HEK293 (cell line): Measurements from ENCODE around the gene WDR4.

ENCODE experiments used
- BCL11A ChIP-seq: fragments of 450-650 bp; formaldehyde crosslinking; IDR thresholded peaks from 2 replicates; pipeline ENCODE4 v1.5.1; 2016; ENCODE audit warnings: low read depth, missing biosample characterization, missing genetic modification characterization
- CTCF ChIP-seq: fragments of 450-650 bp; formaldehyde crosslinking; IDR thresholded peaks from 2 replicates; pipeline ENCODE4 v1.5.1; 2016; ENCODE audit warnings: missing biosample characterization, missing genetic modification characterization
- EGR2 ChIP-seq: fragments of 450-650 bp; formaldehyde crosslinking; IDR thresholded peaks from 2 replicates; pipeline ENCODE4 v1.5.1; 2016; ENCODE audit warnings: low read depth, missing biosample characterization, missing genetic modification characterization
- MZF1 ChIP-seq: fragments of 450-650 bp; formaldehyde crosslinking; IDR thresholded peaks from 2 replicates; pipeline ENCODE4 v1.5.1; 2017; ENCODE audit warnings: missing biosample characterization, missing genetic modification characterization, borderline replicate concordance
- PRDM2 ChIP-seq: fragments of 450-650 bp; formaldehyde crosslinking; IDR thresholded peaks from 2 replicates; pipeline ENCODE4 v1.5.1; 2016; ENCODE audit warnings: missing biosample characterization, missing genetic modification characterization, borderline replicate concordance
- TRIM28 ChIP-seq: IDR thresholded peaks from 2 replicates; pipeline ENCODE4 v1.6.1; 2011; ENCODE audit warnings: low read length, control low read depth, borderline replicate concordance
- ZBTB48 ChIP-seq: fragments of 450-650 bp; formaldehyde crosslinking; IDR thresholded peaks from 2 replicates; pipeline ENCODE4 v1.5.1; 2016; ENCODE audit warnings: missing biosample characterization, missing genetic modification characterization
- ZBTB8A ChIP-seq: fragments of 450-650 bp; formaldehyde crosslinking; IDR thresholded peaks from 2 replicates; pipeline ENCODE4 v1.5.1; 2016; ENCODE audit warnings: missing biosample characterization, missing genetic modification characterization
- ZFP37 ChIP-seq: fragments of 450-650 bp; formaldehyde crosslinking; IDR thresholded peaks from 2 replicates; pipeline ENCODE4 v1.5.1; 2016; ENCODE audit warnings: missing biosample characterization, missing genetic modification characterization
- ZNF146 ChIP-seq: fragments of 450-650 bp; formaldehyde crosslinking; IDR thresholded peaks from 2 replicates; pipeline ENCODE4 v1.5.1; 2016; ENCODE audit warnings: missing biosample characterization, missing genetic modification characterization
- ZNF211 ChIP-seq: fragments of 450-650 bp; formaldehyde crosslinking; IDR thresholded peaks from 2 replicates; pipeline ENCODE4 v1.5.1; 2016; ENCODE audit warnings: low read depth, missing biosample characterization, missing genetic modification characterization
- ZNF311 ChIP-seq: fragments of 450-650 bp; formaldehyde crosslinking; IDR thresholded peaks from 2 replicates; pipeline ENCODE4 v1.5.1; 2017; ENCODE audit warnings: missing biosample characterization, missing genetic modification characterization, borderline replicate concordance
- ZNF324 ChIP-seq: fragments of 450-650 bp; formaldehyde crosslinking; IDR thresholded peaks from 2 replicates; pipeline ENCODE4 v1.5.1; 2016; ENCODE audit warnings: missing biosample characterization, missing genetic modification characterization
- ZNF354C ChIP-seq: fragments of 450-650 bp; formaldehyde crosslinking; IDR thresholded peaks from 2 replicates; pipeline ENCODE4 v1.5.1; 2016; ENCODE audit warnings: missing biosample characterization, missing genetic modification characterization, low read depth, borderline replicate concordance
- ZNF416 ChIP-seq: fragments of 450-650 bp; formaldehyde crosslinking; IDR thresholded peaks from 2 replicates; pipeline ENCODE4 v1.5.1; 2016; ENCODE audit warnings: missing biosample characterization, missing genetic modification characterization
- ZNF433 ChIP-seq: fragments of 450-650 bp; formaldehyde crosslinking; IDR thresholded peaks from 2 replicates; pipeline ENCODE4 v1.5.1; 2016; ENCODE audit warnings: missing biosample characterization, missing genetic modification characterization, low read depth
- ZNF48 ChIP-seq: fragments of 450-650 bp; formaldehyde crosslinking; IDR thresholded peaks from 2 replicates; pipeline ENCODE4 v1.5.1; 2016; ENCODE audit warnings: missing biosample characterization, missing genetic modification characterization
- ZNF510 ChIP-seq: fragments of 450-650 bp; formaldehyde crosslinking; IDR thresholded peaks from 2 replicates; pipeline ENCODE4 v1.5.1; 2018; ENCODE audit warnings: mild to moderate bottlenecking, missing genetic modification characterization, missing biosample characterization; ENCODE audit not compliant: insufficient replicate concordance
- ZNF521 ChIP-seq: fragments of 450-650 bp; formaldehyde crosslinking; IDR thresholded peaks from 2 replicates; pipeline ENCODE4 v1.5.1; 2017; ENCODE audit warnings: missing biosample characterization, mild to moderate bottlenecking, missing genetic modification characterization
- ZNF585B ChIP-seq: fragments of 450-650 bp; formaldehyde crosslinking; IDR thresholded peaks from 2 replicates; pipeline ENCODE4 v1.5.1; 2016; ENCODE audit warnings: missing biosample characterization, missing genetic modification characterization
- ZNF596 ChIP-seq: fragments of 450-650 bp; IDR thresholded peaks from 2 replicates; pipeline ENCODE4 v1.5.0; 2018; ENCODE audit warnings: missing biosample characterization, mild to moderate bottlenecking, missing genetic modification characterization, moderate library complexity
- ZNF654 ChIP-seq: fragments of 450-650 bp; formaldehyde crosslinking; IDR thresholded peaks from 2 replicates; pipeline ENCODE4 v1.5.1; 2016; ENCODE audit warnings: low read depth, missing biosample characterization, missing genetic modification characterization
- ZNF664 ChIP-seq: fragments of 450-650 bp; formaldehyde crosslinking; IDR thresholded peaks from 2 replicates; pipeline ENCODE4 v1.5.1; 2016; ENCODE audit warnings: missing biosample characterization, missing genetic modification characterization
- TF ChIP-seq, protein P1 (sequence below): sonication (generic); formaldehyde crosslinking; IDR thresholded peaks from 2 replicates; pipeline ENCODE4 v1.8.1; 2022; ENCODE audit warnings: mild to moderate bottlenecking, moderate library complexity, missing genetic modification reagents
- TF ChIP-seq, protein P2 (sequence below): fragments of 450-650 bp; formaldehyde crosslinking; conservative IDR thresholded peaks from 2 replicates; pipeline ENCODE4 v1.5.1; 2016; ENCODE audit warnings: low read depth, missing biosample characterization, missing genetic modification characterization

The WDR4 gene

GRCh38 chr21:42878993-42879787, at the start of gene WDR4 (continued):
- TF ChIP-seq ZNF354C (tag by site-specific recombination) = no peak
- TF ChIP-seq ZNF664 (tag by site-specific recombination) = no peak
- TF ChIP-seq, protein P1, sequence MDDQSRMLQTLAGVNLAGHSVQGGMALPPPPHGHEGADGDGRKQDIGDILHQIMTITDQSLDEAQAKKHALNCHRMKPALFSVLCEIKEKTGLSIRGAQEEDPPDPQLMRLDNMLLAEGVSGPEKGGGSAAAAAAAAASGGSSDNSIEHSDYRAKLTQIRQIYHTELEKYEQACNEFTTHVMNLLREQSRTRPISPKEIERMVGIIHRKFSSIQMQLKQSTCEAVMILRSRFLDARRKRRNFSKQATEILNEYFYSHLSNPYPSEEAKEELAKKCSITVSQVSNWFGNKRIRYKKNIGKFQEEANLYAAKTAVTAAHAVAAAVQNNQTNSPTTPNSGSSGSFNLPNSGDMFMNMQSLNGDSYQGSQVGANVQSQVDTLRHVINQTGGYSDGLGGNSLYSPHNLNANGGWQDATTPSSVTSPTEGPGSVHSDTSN = peak; percentile 80; the same call in 1 of the 2 replicates
- TF ChIP-seq ZNF433 (tag by site-specific recombination) = no peak
- TF ChIP-seq PRDM2 (tag by site-specific recombination) = no peak
- TF ChIP-seq CTCF (tag by site-specific recombination) = no peak; the same call in 1 of the 2 replicates
- peak; percentile 71 for TF ChIP-seq ZNF324 (tag by site-specific recombination)
- TF ChIP-seq ZNF48 (tag by site-specific recombination) = peak; percentile 55; the same call in 1 of the 2 replicates
- peak; percentile 71 for TF ChIP-seq ZBTB8A (tag by site-specific recombination)
- no peak for TF ChIP-seq ZNF311 (tag by site-specific recombination)
- TF ChIP-seq ZNF596 (tag by site-specific recombination) = no peak
- no peak for TF ChIP-seq ZNF521 (tag by site-specific recombination)
- peak; percentile 54 for TF ChIP-seq ZNF146 (tag by site-specific recombination)
- peak; percentile 65; the same call in 1 of the 2 replicates for TF ChIP-seq ZFP37
- TF ChIP-seq TRIM28 = peak; percentile 56; the same call in 1 of the 2 replicates
- peak; percentile 8; the same call in 1 of the 2 replicates for TF ChIP-seq BCL11A (tag by site-specific recombination)
- TF ChIP-seq, protein P2, sequence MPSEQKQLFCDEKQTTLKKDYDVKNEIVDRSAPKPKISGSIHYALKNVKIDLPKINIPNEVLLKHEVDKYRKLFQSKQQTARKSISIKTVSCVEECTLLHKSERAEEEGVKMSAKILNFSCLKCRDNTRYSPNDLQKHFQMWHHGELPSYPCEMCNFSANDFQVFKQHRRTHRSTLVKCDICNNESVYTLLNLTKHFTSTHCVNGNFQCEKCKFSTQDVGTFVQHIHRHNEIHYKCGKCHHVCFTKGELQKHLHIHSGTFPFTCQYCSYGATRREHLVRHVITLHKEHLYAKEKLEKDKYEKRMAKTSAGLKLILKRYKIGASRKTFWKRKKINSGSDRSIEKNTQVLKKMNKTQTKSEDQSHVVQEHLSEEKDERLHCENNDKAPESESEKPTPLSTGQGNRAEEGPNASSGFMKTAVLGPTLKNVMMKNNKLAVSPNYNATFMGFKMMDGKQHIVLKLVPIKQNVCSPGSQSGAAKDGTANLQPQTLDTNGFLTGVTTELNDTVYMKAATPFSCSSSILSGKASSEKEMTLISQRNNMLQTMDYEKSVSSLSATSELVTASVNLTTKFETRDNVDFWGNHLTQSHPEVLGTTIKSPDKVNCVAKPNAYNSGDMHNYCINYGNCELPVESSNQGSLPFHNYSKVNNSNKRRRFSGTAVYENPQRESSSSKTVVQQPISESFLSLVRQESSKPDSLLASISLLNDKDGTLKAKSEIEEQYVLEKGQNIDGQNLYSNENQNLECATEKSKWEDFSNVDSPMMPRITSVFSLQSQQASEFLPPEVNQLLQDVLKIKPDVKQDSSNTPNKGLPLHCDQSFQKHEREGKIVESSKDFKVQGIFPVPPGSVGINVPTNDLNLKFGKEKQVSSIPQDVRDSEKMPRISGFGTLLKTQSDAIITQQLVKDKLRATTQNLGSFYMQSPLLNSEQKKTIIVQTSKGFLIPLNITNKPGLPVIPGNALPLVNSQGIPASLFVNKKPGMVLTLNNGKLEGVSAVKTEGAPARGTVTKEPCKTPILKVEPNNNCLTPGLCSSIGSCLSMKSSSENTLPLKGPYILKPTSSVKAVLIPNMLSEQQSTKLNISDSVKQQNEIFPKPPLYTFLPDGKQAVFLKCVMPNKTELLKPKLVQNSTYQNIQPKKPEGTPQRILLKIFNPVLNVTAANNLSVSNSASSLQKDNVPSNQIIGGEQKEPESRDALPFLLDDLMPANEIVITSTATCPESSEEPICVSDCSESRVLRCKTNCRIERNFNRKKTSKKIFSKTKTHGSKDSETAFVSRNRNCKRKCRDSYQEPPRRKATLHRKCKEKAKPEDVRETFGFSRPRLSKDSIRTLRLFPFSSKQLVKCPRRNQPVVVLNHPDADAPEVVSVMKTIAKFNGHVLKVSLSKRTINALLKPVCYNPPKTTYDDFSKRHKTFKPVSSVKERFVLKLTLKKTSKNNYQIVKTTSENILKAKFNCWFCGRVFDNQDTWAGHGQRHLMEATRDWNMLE (tag by site-specific recombination) = 0 out of 2 replicates have a peak, but pooled peaks have one; percentile 13
- no peak for TF ChIP-seq ZNF585B
- TF ChIP-seq ZNF654 (tag by site-specific recombination) = no peak
- no peak for TF ChIP-seq ZNF211
- TF ChIP-seq ZBTB48 = no peak; the same call in none of the 2 replicates
- no peak for TF ChIP-seq ZNF510 (tag by site-specific recombination)
- TF ChIP-seq MZF1 (tag by site-specific recombination) = no peak
- TF ChIP-seq EGR2 (tag by site-specific recombination) = 0 out of 2 replicates have a peak, but pooled peaks have one; percentile 53
- no peak for TF ChIP-seq ZNF416 (tag by site-specific recombination)
